ENCODE data around the gene YAF2. TPM values are rescaled to one million over a fixed set of nuclear protein-coding genes. Genes with fewer than 3 reads are reported as not detected.
A peak's percentile ranks its signal among the peaks of the same experiment; 100 is the strongest.

Gene YAF2
- total RNA-seq, result 88.1 TPM
- long read RNA-seq, full-length matches to known transcripts, result 32 of 81 reads
- long read RNA-seq, partial matches to known transcripts, result 13 of 81 reads
- long read RNA-seq, other reads (novel, unspliced or antisense), result 36 of 81 reads

- Histone ChIP-seq H3K9me3 (replicated peaks) (no peaks in the 10 kb centered on the region), H3K4me1 (peaks cover 48% of the 10 kb centered on the region), H3K27me3 (ENCODE audit: low read depth) (no peaks in the 10 kb centered on the region), H3K36me3 (no peaks in the 10 kb centered on the region), H3K4me3 (peak within 1 kb of the TSS; percentile 84), H3K27ac (replicated peaks) (peak within 1 kb of the TSS; percentile 98)
- no peak for TF ChIP-seq CTCF (IDR thresholded peaks at IDR 0.05; ENCODE audit: borderline replicate concordance)
- DNase-seq, result peak; percentile 92
- intact Hi-C loops (cut with micrococcal nuclease), result no loop called here
Measured at GRCh38 chr12:42238240-42239140, at the start of gene YAF2. YAF2 (minus strand) TSS chr12:42238248; CDS start chr12:42238180, 68 bp downstream.

GRCh38 chr12:42286741-42287140 is 48.7 kb upstream of the YAF2 start:
- intact Hi-C loops (cut with micrococcal nuclease), result no loop called here
- no peak for TF ChIP-seq CTCF (IDR thresholded peaks at IDR 0.05; ENCODE audit: borderline replicate concordance)
- H3K27me3 ChIP-seq (ENCODE audit: low read depth), result no peaks in the 10 kb centered on the region

GRCh38 chr12:42285431-42285830 is 47.4 kb upstream of the YAF2 start:
- H3K4me3 ChIP-seq, result no peak overlapping the region
- H3K9me3 ChIP-seq (replicated peaks), result no peaks in the 10 kb centered on the region
- H3K27me3 ChIP-seq (ENCODE audit: low read depth), result no peaks in the 10 kb centered on the region
- DNase-seq, result no peak
- no peak overlapping the region for H3K27ac ChIP-seq (replicated peaks)
- TF ChIP-seq CTCF (IDR thresholded peaks at IDR 0.05; ENCODE audit: borderline replicate concordance), result no peak
- intact Hi-C loops (cut with micrococcal nuclease), result no loop called here
- H3K4me1 ChIP-seq, result no peaks in the 10 kb centered on the region
- no peaks in the 10 kb centered on the region for H3K36me3 ChIP-seq

More at GRCh38 chr12:42286741-42287140, 48.7 kb upstream of the YAF2 start:
- no peaks in the 10 kb centered on the region for H3K4me1 ChIP-seq
- H3K27ac ChIP-seq (replicated peaks), result no peak overlapping the region
- no peak overlapping the region for H3K4me3 ChIP-seq
- no peaks in the 10 kb centered on the region for H3K36me3 ChIP-seq
- no peak for DNase-seq
- H3K9me3 ChIP-seq (replicated peaks), result no peaks in the 10 kb centered on the region

- intact Hi-C loops (cut with micrococcal nuclease), result no loop called here
- no peak for DNase-seq
- H3K36me3 ChIP-seq, result no peaks in the 10 kb centered on the region
- H3K4me1 ChIP-seq, result no peaks in the 10 kb centered on the region
- H3K4me3 ChIP-seq, result no peak overlapping the region
- no peak for TF ChIP-seq CTCF (IDR thresholded peaks at IDR 0.05; ENCODE audit: borderline replicate concordance)
- H3K9me3 ChIP-seq (replicated peaks), result no peaks in the 10 kb centered on the region
- no peaks in the 10 kb centered on the region for H3K27me3 ChIP-seq (ENCODE audit: low read depth)
- H3K27ac ChIP-seq (replicated peaks), result no peak overlapping the region
Measured at GRCh38 chr12:42284876-42285275, 46.8 kb upstream of the YAF2 start.

- DNase-seq, result no peak
- no peak overlapping the region for H3K4me3 ChIP-seq
- intact Hi-C loops (cut with micrococcal nuclease), result no loop called here
- no peaks in the 10 kb centered on the region for H3K36me3 ChIP-seq
- no peaks in the 10 kb centered on the region for H3K4me1 ChIP-seq
- H3K27me3 ChIP-seq (ENCODE audit: low read depth), result no peaks in the 10 kb centered on the region
- TF ChIP-seq CTCF (IDR thresholded peaks at IDR 0.05; ENCODE audit: borderline replicate concordance), result no peak
- H3K9me3 ChIP-seq (replicated peaks), result no peaks in the 10 kb centered on the region
- H3K27ac ChIP-seq (replicated peaks), result no peak overlapping the region
Measured at GRCh38 chr12:42284157-42284556, 46.1 kb upstream of the YAF2 start.
